ENCODE data around the gene ZBTB7A. TPM values are rescaled to one million over a fixed set of nuclear protein-coding genes. Genes with fewer than 3 reads are reported as not detected.
"Not testable (repeated sequence)": the region's sequence is repeated elsewhere in the genome, so short reads cannot be mapped to it uniquely, and the experiment has no call there.

ZBTB7A gene
- total RNA-seq, 1 donor from 2014 or later, result 15.3 TPM

DNA sequence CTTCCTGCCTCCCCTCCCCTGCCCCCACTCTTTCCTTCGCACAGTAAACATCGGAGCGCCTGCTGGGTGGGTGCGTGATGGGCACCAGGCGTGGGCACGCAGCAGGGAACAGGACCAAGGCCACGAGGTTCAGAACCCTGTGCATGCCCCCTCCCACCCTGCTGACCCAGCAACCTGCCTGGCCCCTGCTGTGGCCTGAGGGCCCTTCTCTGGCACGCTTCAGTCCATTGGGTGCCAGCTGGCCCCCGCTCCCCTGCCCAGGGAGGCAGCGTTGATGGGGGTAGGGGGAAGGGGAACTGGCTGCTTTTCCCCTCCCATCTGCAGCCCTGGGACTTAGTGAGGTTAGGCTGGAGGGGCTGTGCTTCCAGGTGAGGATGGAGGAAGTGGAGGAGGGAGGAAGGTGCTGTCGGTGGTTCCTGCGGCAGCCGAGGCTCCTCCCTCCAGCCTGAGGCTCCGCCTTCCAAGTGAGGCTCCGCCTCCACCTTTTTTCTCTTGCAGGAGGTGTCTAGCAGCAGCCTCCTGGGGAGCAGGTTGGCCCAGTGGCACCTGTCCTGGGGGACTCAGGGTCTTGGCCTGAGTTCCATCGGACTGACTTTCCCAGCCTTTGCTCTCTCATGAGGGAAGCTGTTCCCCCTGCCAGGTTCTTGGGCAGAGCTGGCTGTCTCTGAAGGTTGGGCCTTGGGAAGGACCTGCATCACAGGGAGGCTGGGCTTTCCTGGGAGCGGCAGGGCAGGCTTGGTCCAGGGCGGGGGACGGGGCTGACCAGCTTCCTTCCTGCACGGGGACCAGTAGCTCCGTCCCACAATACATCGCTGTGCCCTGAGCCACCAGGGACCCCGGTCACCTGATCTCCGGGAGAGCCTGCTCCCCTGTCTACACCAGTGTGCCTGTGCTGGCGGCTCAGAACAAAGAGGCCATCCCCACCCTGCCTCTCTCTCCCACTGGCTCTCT lies 51.9 kb downstream of the ZBTB7A start:
- H3K4me3 ChIP-seq (ENCODE audit: low read depth, low read length), result no peak overlapping the region
- no peak for FAIRE-seq
- TF ChIP-seq, protein P1, sequence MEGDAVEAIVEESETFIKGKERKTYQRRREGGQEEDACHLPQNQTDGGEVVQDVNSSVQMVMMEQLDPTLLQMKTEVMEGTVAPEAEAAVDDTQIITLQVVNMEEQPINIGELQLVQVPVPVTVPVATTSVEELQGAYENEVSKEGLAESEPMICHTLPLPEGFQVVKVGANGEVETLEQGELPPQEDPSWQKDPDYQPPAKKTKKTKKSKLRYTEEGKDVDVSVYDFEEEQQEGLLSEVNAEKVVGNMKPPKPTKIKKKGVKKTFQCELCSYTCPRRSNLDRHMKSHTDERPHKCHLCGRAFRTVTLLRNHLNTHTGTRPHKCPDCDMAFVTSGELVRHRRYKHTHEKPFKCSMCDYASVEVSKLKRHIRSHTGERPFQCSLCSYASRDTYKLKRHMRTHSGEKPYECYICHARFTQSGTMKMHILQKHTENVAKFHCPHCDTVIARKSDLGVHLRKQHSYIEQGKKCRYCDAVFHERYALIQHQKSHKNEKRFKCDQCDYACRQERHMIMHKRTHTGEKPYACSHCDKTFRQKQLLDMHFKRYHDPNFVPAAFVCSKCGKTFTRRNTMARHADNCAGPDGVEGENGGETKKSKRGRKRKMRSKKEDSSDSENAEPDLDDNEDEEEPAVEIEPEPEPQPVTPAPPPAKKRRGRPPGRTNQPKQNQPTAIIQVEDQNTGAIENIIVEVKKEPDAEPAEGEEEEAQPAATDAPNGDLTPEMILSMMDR (IDR thresholded peaks at IDR 0.05; ENCODE audit: insufficient read depth, low read length, severe bottlenecking), result no peak
- H3K27me3 ChIP-seq (ENCODE audit: control insufficient read depth, insufficient read depth, low read length), result no peaks in the 10 kb centered on the region
- H3K36me3 ChIP-seq (ENCODE audit: control insufficient read depth, insufficient read depth, low read length), result peaks cover 22% of the 10 kb centered on the region
- no peak for DNase-seq (ENCODE audit: low read depth)

DNA sequence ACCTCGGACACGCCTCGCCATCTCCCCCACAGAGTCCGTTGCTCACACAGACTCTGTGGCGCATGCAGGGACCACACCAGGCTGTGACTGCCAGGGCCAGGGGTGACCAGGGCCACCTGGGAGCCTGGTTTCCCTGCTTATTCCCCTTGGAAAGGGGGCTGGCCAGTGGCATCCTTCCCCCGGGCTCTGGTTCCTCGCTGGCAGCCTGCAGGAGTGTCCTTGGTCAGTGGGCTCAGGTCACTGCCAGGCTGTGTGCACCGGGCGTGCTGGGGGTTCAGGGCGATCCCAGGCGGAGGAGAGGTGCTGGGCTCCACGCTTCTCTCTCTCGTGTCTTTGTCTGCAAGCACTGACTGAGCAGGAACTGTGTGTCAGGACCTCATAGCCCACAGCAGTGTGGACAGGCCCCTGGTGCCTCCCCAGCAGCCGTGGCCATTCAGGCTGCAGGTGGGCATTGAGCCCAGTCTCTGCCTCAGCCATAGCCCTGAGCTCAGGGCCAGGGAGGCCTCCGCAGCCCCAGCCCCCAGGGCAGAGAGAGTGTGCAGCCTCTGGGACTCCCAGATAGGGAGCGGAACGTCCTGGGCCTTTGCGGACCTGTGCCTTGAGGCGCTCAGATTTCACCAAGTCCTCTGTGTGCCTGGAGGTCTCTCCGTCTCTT lies 52.7 kb downstream of the ZBTB7A start:
- peak; percentile 43 for FAIRE-seq
- no peak for DNase-seq (ENCODE audit: low read depth)
- Histone ChIP-seq H3K4me3 (ENCODE audit: low read depth, low read length) (no peak overlapping the region), H3K27me3 (ENCODE audit: control insufficient read depth, insufficient read depth, low read length) (no peaks in the 10 kb centered on the region), H3K36me3 (ENCODE audit: control insufficient read depth, insufficient read depth, low read length) (peaks cover 22% of the 10 kb centered on the region)
- TF ChIP-seq, protein P1 (IDR thresholded peaks at IDR 0.05; ENCODE audit: insufficient read depth, low read length, severe bottlenecking), result no peak

DNA sequence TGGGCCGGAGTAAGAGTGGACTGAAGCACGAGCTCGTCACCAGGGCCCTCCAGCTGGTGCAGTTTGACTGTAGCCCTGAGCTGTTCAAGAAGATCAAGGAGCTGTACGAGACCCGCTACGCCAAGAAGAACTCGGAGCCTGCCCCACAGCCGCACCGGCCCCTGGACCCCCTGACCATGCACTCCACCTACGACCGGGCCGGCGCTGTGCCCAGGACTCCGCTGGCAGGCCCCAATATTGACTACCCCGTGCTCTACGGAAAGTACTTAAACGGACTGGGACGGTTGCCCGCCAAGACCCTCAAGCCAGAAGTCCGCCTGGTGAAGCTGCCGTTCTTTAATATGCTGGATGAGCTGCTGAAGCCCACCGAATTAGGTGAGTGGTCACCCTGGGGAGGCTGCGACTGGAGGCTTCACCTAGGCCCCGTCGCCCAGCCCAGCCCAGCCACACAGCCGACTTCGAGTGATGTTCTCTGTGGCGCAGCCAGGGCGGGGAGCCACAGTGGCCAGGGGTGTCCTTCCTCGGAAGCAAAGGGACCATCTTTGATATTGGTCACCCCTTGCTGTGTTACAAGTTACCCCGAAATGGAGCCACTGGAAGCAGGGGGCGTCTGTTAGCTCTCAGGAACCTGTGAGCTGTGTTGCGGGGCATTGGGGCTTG lies 53.6 kb downstream of the ZBTB7A start:
- FAIRE-seq (no peak), DNase-seq (ENCODE audit: low read depth) (no peak)
- TF ChIP-seq, protein P1 (IDR thresholded peaks at IDR 0.05; ENCODE audit: insufficient read depth, low read length, severe bottlenecking), result no peak
- no peaks in the 10 kb centered on the region for H3K27me3 ChIP-seq (ENCODE audit: control insufficient read depth, insufficient read depth, low read length)
- H3K36me3 ChIP-seq (ENCODE audit: control insufficient read depth, insufficient read depth, low read length), result peaks cover 22% of the 10 kb centered on the region
- H3K4me3 ChIP-seq (ENCODE audit: low read depth, low read length), result no peak overlapping the region

DNA sequence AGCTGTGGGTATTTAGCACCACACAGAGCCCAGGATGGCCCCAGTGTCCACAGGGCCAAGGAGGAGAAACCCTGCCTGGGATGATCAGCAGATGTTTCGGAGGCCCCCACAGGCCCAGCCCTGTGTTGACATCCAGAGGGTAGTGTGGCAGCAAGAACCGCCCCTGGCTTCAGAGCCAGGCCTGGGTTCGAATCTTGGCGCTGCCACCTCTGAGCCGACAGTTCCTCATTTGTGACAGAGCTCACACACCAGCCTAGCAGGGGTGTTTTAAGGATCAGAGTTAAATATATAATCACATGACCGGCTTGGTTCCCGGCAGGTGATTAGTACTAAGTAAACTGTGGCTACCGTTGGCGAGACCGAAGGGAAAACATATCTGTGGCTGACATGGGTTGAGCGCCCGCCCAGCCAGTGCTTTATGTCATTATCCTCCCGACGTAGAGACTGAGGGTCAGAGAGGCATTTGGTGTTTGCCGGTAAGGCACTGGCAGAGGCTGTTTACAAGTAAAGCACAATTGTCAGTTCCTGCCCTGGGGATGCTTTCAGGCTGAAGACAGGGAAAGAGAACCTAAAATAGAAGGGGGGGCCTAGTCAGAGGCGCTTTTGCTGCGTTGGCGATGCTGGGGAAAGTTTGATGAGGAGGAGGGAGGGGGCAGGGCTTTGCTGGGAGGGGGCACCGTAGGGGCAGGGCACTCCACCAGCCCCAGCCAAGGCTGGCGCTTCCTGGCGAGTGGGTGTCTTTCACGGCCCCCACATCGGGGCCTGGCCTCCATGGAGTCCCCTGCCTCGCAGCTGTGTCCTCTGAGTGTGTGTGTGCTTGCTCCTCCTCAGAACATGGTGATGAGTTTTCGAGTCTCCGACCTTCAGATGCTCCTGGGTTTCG lies 54.4 kb downstream of the ZBTB7A start:
- TF ChIP-seq, protein P1 (IDR thresholded peaks at IDR 0.05; ENCODE audit: insufficient read depth, low read length, severe bottlenecking), result no peak
- no peak overlapping the region for H3K4me3 ChIP-seq (ENCODE audit: low read depth, low read length)
- DNase-seq (ENCODE audit: low read depth), result no peak
- H3K36me3 ChIP-seq (ENCODE audit: control insufficient read depth, insufficient read depth, low read length), result peaks cover 22% of the 10 kb centered on the region
- no peak for FAIRE-seq
- no peaks in the 10 kb centered on the region for H3K27me3 ChIP-seq (ENCODE audit: control insufficient read depth, insufficient read depth, low read length)

GRCh38 chr19:4011430-4011829 lies 55.3 kb downstream of the ZBTB7A start:
- H3K4me3 ChIP-seq (ENCODE audit: low read depth, low read length); H3K27me3 ChIP-seq (ENCODE audit: control insufficient read depth, insufficient read depth, low read length); DNase-seq (ENCODE audit: low read depth); FAIRE-seq: not testable (repeated sequence)
- peaks cover 22% of the 10 kb centered on the region for H3K36me3 ChIP-seq (ENCODE audit: control insufficient read depth, insufficient read depth, low read length)

Measured in bronchial epithelial cell (primary cell).